H1 (cell line): Measurements from ENCODE around the gene TXK. TPM values are rescaled to one million over a fixed set of nuclear protein-coding genes. Genes with fewer than 3 reads are reported as not detected.

ENCODE experiments used
- CTCF ChIA-PET: fragments of 300-600 bp; sonication (Branson Sonifier 250); formaldehyde crosslinking; loops from one replicate; lab custom pipeline; 2021; ENCODE audit not compliant: partially characterized antibody; lab: Charles Lee
- POLR2A ChIA-PET: fragments of 300-600 bp; sonication (Branson Sonifier 250); formaldehyde crosslinking; loops from one replicate; lab custom pipeline; 2021; ENCODE audit warnings: inconsistent platforms; ENCODE audit not compliant: partially characterized antibody; lab: Charles Lee
- DNase-seq, 2 experiments: peaks; one replicate each; pipeline versions ENCODE4 v3.0.0 to v3.0.0-alpha.2; 2010 to 2022; ENCODE audit warnings: low spot score in 2 of 2, low read depth in 1 of 2, mixed read lengths in 1 of 2
- FAIRE-seq: peaks from 2 replicates; lab custom pipeline; 2011; peaks lifted over from hg19 to GRCh38; lab: Jason Lieb, UNC
- H2AFZ ChIP-seq: 2 replicates; pipeline ENCODE4 v1.8.1; 2012; ENCODE audit warnings: low read length, inconsistent platforms
- H2AK5ac ChIP-seq: 2 replicates; pipeline ENCODE4 v1.6.1; 2013; ENCODE audit warnings: low read depth, low read length
- H2BK120ac ChIP-seq: replicated peaks from 2 replicates; pipeline ENCODE3; 2013; ENCODE audit warnings: low read depth, low read length, inconsistent platforms
- H2BK12ac ChIP-seq: 2 replicates; pipeline ENCODE4 v1.6.1; 2013; ENCODE audit warnings: low read depth, low read length
- H2BK15ac ChIP-seq: 2 replicates; pipeline ENCODE4 v1.6.1; 2013; ENCODE audit warnings: low read length
- H2BK20ac ChIP-seq: 2 replicates; pipeline ENCODE4 v1.6.1; 2013; ENCODE audit warnings: low read length
- H2BK5ac ChIP-seq: 2 replicates; pipeline ENCODE4 v1.6.1; 2013; ENCODE audit warnings: low read depth, low read length
- H3K14ac ChIP-seq: 2 replicates; pipeline ENCODE4 v1.6.1; 2013; ENCODE audit warnings: inconsistent platforms; ENCODE audit not compliant: insufficient read length
- H3K18ac ChIP-seq: 2 replicates; pipeline ENCODE4 v1.6.1; 2013; ENCODE audit warnings: low read length; ENCODE audit errors: extremely low read depth
- H3K23ac ChIP-seq: 2 replicates; pipeline ENCODE4 v1.6.1; 2013; ENCODE audit warnings: inconsistent platforms; ENCODE audit not compliant: insufficient read length
- H3K23me2 ChIP-seq: 2 replicates; pipeline ENCODE4 v1.6.1; 2013; ENCODE audit warnings: low read depth, low read length
- H3K27ac ChIP-seq: 2 replicates; pipeline ENCODE4 v1.6.1; 2011; ENCODE audit warnings: low read depth, low read length, inconsistent platforms
- H3K27me3 ChIP-seq, 4 experiments: replicated peaks in 1 of 4; 1 replicate in 1 of 4; 2 replicates in 3 of 4; pipeline versions ENCODE4 v1.6.1 to v1.8.1; 2011 to 2013; ENCODE audit warnings: low read length in 3 of 4, mild to moderate bottlenecking in 3 of 4, inconsistent platforms in 2 of 4, mixed read lengths in 2 of 4, moderate library complexity in 1 of 4; ENCODE audit not compliant: control insufficient read depth in 3 of 4, insufficient read depth in 3 of 4; ENCODE audit errors: extremely low read depth in 1 of 4
- H3K36me3 ChIP-seq, 4 experiments: 2 replicates each; pipeline versions ENCODE4 v1.6.1 to v1.8.1; 2011 to 2013; ENCODE audit warnings: mild to moderate bottlenecking in 4 of 4, low read length in 3 of 4, moderate library complexity in 2 of 4, control low read depth in 1 of 4, inconsistent platforms in 1 of 4; ENCODE audit not compliant: insufficient read depth in 4 of 4, control insufficient read depth in 2 of 4
- H3K4ac ChIP-seq: replicated peaks from 2 replicates; pipeline ENCODE3; 2013; ENCODE audit warnings: low read length, low read depth, mixed read lengths, inconsistent platforms; ENCODE audit not compliant: insufficient read length
- H3K4me1 ChIP-seq, 4 experiments: replicated peaks in 1 of 4; 1 replicate in 1 of 4; 2 replicates in 3 of 4; pipeline versions ENCODE4 v1.6.1 to v1.8.1; 2011 to 2013; ENCODE audit warnings: low read length in 3 of 4, inconsistent platforms in 2 of 4, mixed read lengths in 1 of 4; ENCODE audit not compliant: insufficient read depth in 4 of 4, control insufficient read depth in 3 of 4
- H3K4me2 ChIP-seq, 2 experiments: 2 replicates each; pipeline versions ENCODE4 v1.6.1 to v1.8.1; 2011 to 2013; ENCODE audit warnings: low read depth in 2 of 2, low read length in 2 of 2, control low read depth in 1 of 2, inconsistent platforms in 1 of 2, mild to moderate bottlenecking in 1 of 2; ENCODE audit not compliant: insufficient read depth in 1 of 2
- H3K4me3 ChIP-seq, 4 experiments: fragments of 200-600, 300-600 bp in 1 of 4; sonication (generic), shearing (Covaris generic), sonication (Bioruptor Twin) in 1 of 4; 2 replicates each; pipeline versions ENCODE4 v1.5.1 to v1.8.1; 2011 to 2016; ENCODE audit warnings: low read length in 4 of 4, low read depth in 3 of 4, control low read depth in 2 of 4, inconsistent platforms in 2 of 4, mild to moderate bottlenecking in 2 of 4, mixed read lengths in 1 of 4, moderate library complexity in 1 of 4; ENCODE audit not compliant: insufficient read depth in 2 of 4; ENCODE audit errors: extremely low read depth in 1 of 4
- H3K56ac ChIP-seq: replicated peaks from 2 replicates; pipeline ENCODE3; 2013; ENCODE audit warnings: low read depth, mild to moderate bottlenecking, mixed read lengths, low read length, inconsistent platforms; ENCODE audit not compliant: insufficient read length
- H3K79me1 ChIP-seq: 2 replicates; pipeline ENCODE4 v1.6.1; 2013; ENCODE audit warnings: low read depth, low read length, control low read depth
- H3K79me2 ChIP-seq, 2 experiments: 2 replicates each; pipeline versions ENCODE4 v1.6.1 to v1.8.1; 2012 to 2013; ENCODE audit warnings: low read length in 2 of 2, mild to moderate bottlenecking in 2 of 2, inconsistent platforms in 1 of 2; ENCODE audit not compliant: insufficient read depth in 2 of 2, control insufficient read depth in 1 of 2
- H3K9ac ChIP-seq, 4 experiments: replicated peaks in 1 of 4; 1 replicate in 1 of 4; 2 replicates in 3 of 4; pipeline versions ENCODE4 v1.6.1 to v1.8.1; 2011 to 2013; ENCODE audit warnings: low read depth in 3 of 4, low read length in 3 of 4, control low read depth in 2 of 4, mild to moderate bottlenecking in 2 of 4, moderate library complexity in 2 of 4, inconsistent platforms in 1 of 4; ENCODE audit errors: extremely low read depth in 1 of 4
- H3K9me3 ChIP-seq, 2 experiments: 2 replicates each; pipeline versions ENCODE4 v1.6.1 to v1.8.1; 2012 to 2013; ENCODE audit warnings: mild to moderate bottlenecking in 2 of 2, moderate library complexity in 2 of 2, control low read depth in 1 of 2, inconsistent platforms in 1 of 2, low read depth in 1 of 2, low read length in 1 of 2, mixed read lengths in 1 of 2; ENCODE audit not compliant: insufficient read depth in 2 of 2
- H4K20me1 ChIP-seq, 2 experiments: replicated peaks in 1 of 2; 2 replicates each; pipeline versions ENCODE3 to v1.8.1; 2011 to 2013; ENCODE audit warnings: inconsistent platforms in 2 of 2, low read length in 2 of 2, mild to moderate bottlenecking in 1 of 2; ENCODE audit not compliant: insufficient read depth in 2 of 2, control insufficient read depth in 1 of 2
- H4K5ac ChIP-seq: 2 replicates; pipeline ENCODE4 v1.6.1; 2013; ENCODE audit warnings: low read length, low read depth, mixed read lengths, inconsistent platforms; ENCODE audit not compliant: insufficient read length
- H4K8ac ChIP-seq: 2 replicates; pipeline ENCODE4 v1.8.0; 2013; ENCODE audit warnings: mild to moderate bottlenecking, moderate library complexity, low read length, inconsistent platforms; ENCODE audit not compliant: insufficient read depth; ENCODE audit errors: extremely low read depth
- H4K91ac ChIP-seq: replicated peaks from 2 replicates; pipeline ENCODE3; 2013; ENCODE audit warnings: low read length, mixed read lengths, inconsistent platforms; ENCODE audit not compliant: insufficient read length
- ASH2L ChIP-seq: fragments of 200-600, 300-600 bp; sonication (generic); IDR thresholded peaks from one replicate; pipeline ENCODE4 v1.7.1; 2017; ENCODE audit warnings: low read length
- CHD1 ChIP-seq: IDR thresholded peaks from 2 replicates; pipeline ENCODE4 v1.6.1; 2012; ENCODE audit warnings: low read depth, low read length, improper control_type of control experiment
- EZH2 ChIP-seq: fragments of 200-600 bp; sonication (generic); IDR thresholded peaks from 2 replicates; pipeline ENCODE4 v1.7.1; 2012; ENCODE audit warnings: low read depth, mild to moderate bottlenecking, moderate library complexity, low read length, inconsistent platforms; ENCODE audit not compliant: severe bottlenecking
- SIX5 ChIP-seq: IDR thresholded peaks from 2 replicates; pipeline ENCODE4 v1.6.1; 2011; ENCODE audit warnings: mild to moderate bottlenecking, low read depth, low read length
- SP1 ChIP-seq: IDR thresholded peaks from 2 replicates; pipeline ENCODE4 v1.6.1; 2011; ENCODE audit warnings: low read depth, low read length
- TCF12 ChIP-seq: IDR thresholded peaks from 2 replicates; pipeline ENCODE4 v1.6.1; 2011; ENCODE audit warnings: low read depth, mild to moderate bottlenecking, low read length
- USF2 ChIP-seq: IDR thresholded peaks from 2 replicates; pipeline ENCODE4 v1.6.1; 2011; ENCODE audit warnings: low read length, improper control_type of control experiment
- WGBS, 2 experiments: shearing (Covaris generic) in 1 of 2; methylation state at CpG; one replicate each; pipeline versions ENCODE4 v1.1.6 to v1.1.7; 2013 to 2015; ENCODE audit warnings: low lambda C conversion rate in 2 of 2, mixed read lengths in 2 of 2, inconsistent platforms in 1 of 2, low coverage in 1 of 2, missing lambda C conversion rate in 1 of 2; ENCODE audit not compliant: insufficient replicate concordance in 2 of 2, insufficient coverage in 1 of 2, insufficient read length in 1 of 2; ENCODE audit errors: extremely low coverage in 1 of 2, missing lambda C conversion rate in 1 of 2; 5-methylcytosine and 5-hydroxymethylcytosine counted together
- polyA plus RNA-seq, 7 experiments: library from polyadenylated mRNA; depleted of rRNA in 3 of 7; stranded (reverse) in 5 of 7; unstranded in 2 of 7; fragments of >200 nt in 5 of 7; fragments of 200-250 nt in 2 of 7; gene quantifications; 1 replicate in 5 of 7; 2 replicates in 1 of 7; 4 replicates in 1 of 7; pipeline versions ENCODE4 v1.2.1 to v1.2.3, GENCODE V29; 2011 to 2013; ENCODE audit warnings: missing spikeins in 2 of 7, mixed read lengths in 2 of 7
- total RNA-seq: library from RNA; stranded (reverse); fragmentation: NEBNext Ultra II Directional; extraction: Animal tissue kit (Norgen Biotek cat#: 25700); gene quantifications from 2 replicates; pipeline ENCODE4 v1.2.1, GENCODE V29; 2021

TXK gene
- total and polyA plus RNA-seq, 2 of the 8 experiments (the other 6 are each of a cell fraction or from before 2014, with no cell fraction given): not detected

GRCh38 chr4:48131736-48132135, 2.3 kb downstream of the TXK start:
- Histone ChIP-seq H2AK5ac (no peak overlapping the region), H2AFZ (no peak overlapping the region), H2BK5ac (no peak overlapping the region), H3K23me2 (no peaks in the 10 kb centered on the region), H3K56ac (no peak overlapping the region), H3K27me3 (no peaks in the 10 kb centered on the region), H3K27ac (no peak overlapping the region), H4K91ac (no peak overlapping the region), H3K4me2 (no peak overlapping the region), H4K8ac (no peak overlapping the region), H3K36me3 (no peaks in the 10 kb centered on the region; a peak in 1 of 8 replicates), H2BK12ac (no peak overlapping the region), H3K14ac (no peak overlapping the region), H3K18ac (no peak overlapping the region), H3K23ac (no peak overlapping the region), H2BK20ac (no peak overlapping the region), H3K4me3 (no peak overlapping the region), H3K4me1 (peaks cover 0 to 12% (median 6%) of the 10 kb centered on the region in 4 experiments; a peak in 5 of 7 replicates), H3K4ac (no peak overlapping the region), H2BK15ac (no peak overlapping the region), H2BK120ac (no peak overlapping the region), H3K9me3 (no peaks in the 10 kb centered on the region), H3K79me1 (no peaks in the 10 kb centered on the region), H4K5ac (no peak overlapping the region), H3K79me2 (no peaks in the 10 kb centered on the region), H3K9ac (no peak overlapping the region), H4K20me1 (no peaks in the 10 kb centered on the region)
- ChIA-PET POLR2A (no interaction called here), CTCF (interaction anchor here (0.6 to 6.2 kb wide), 4 partner anchors 8 to 753 kb away, joined by 3 to 64 read pairs (median 5); no protein-coding TSS in a partner anchor)
- WGBS, 2 experiments: 82% methylated on average over 4 of the region's 4 CpGs; no CpG with 5 or more reads in 1 of the 2 experiments
- DNase-seq: no peak
- FAIRE-seq: no peak
- no peak for TF ChIP-seq TCF12
- TF ChIP-seq ASH2L: no peak
- no peak for TF ChIP-seq SP1
- no peak for TF ChIP-seq EZH2
- TF ChIP-seq CHD1: no peak
- TF ChIP-seq USF2: no peak
- TF ChIP-seq SIX5: no peak
